Heart left ventricle (tissue), 16 donors: ENCODE measurements around the gene CEACAM4. TPM values are rescaled to one million over a fixed set of nuclear protein-coding genes. Genes with fewer than 3 reads are reported as not detected.
A peak's percentile ranks its signal among the peaks of the same experiment; 100 is the strongest.

ENCODE experiments used
- ATAC-seq, 4 donors: fragments of 200-7000 bp; cut with Tn5 transposase; one replicate each; pipeline ENCODE4 v1.9.1; 2020 to 2022; ENCODE audit warnings: moderate library complexity in 4 of 4, mild to moderate bottlenecking in 3 of 4, moderate number of reproducible peaks in 1 of 4
- DNase-seq, 5 donors: peaks; one replicate each; pipeline ENCODE4 v3.0.0-alpha.2; 2020
- H3K27ac ChIP-seq, 12 donors: fragments of 200-600 bp; sonication (generic) in 4 of 12; one replicate each; pipeline versions ENCODE4 v1.5.0 to v1.8.0; 2016 to 2022; ENCODE audit warnings: mild to moderate bottlenecking in 2 of 12
- H3K27me3 ChIP-seq, 9 donors: fragments of 200-600 bp; sonication (generic) in 2 of 9; one replicate each; pipeline versions ENCODE4 v1.5.1 to v1.8.0; 2016 to 2022; ENCODE audit warnings: mild to moderate bottlenecking in 3 of 9
- H3K36me3 ChIP-seq, 9 donors: fragments of 200-600 bp; sonication (generic) in 2 of 9; one replicate each; pipeline versions ENCODE4 v1.5.0 to v1.8.0; 2018 to 2022; ENCODE audit warnings: mild to moderate bottlenecking in 2 of 9
- H3K4me1 ChIP-seq, 12 donors: fragments of 200-600 bp; sonication (generic) in 4 of 12; one replicate each; pipeline versions ENCODE4 v1.5.0 to v1.8.0; 2016 to 2022; ENCODE audit warnings: mild to moderate bottlenecking in 3 of 12
- H3K4me3 ChIP-seq, 12 donors: fragments of 200-600 bp; sonication (generic) in 4 of 12; one replicate each; pipeline versions ENCODE4 v1.5.0 to v1.8.0; 2017 to 2022; ENCODE audit warnings: mild to moderate bottlenecking in 9 of 12, moderate library complexity in 4 of 12
- H3K9me3 ChIP-seq, 12 donors: fragments of 200-600 bp; sonication (generic) in 4 of 12; one replicate each; pipeline versions ENCODE4 v1.5.0 to v1.8.0; 2016 to 2022; ENCODE audit warnings: mild to moderate bottlenecking in 1 of 12
- CTCF ChIP-seq, 12 donors: fragments of 200-600 bp; sonication (generic) in 4 of 12; IDR thresholded peaks; one replicate each; pipeline versions ENCODE4 v1.5.0 to v1.8.0; 2018 to 2022; ENCODE audit warnings: antibody characterized with exemption in 12 of 12, mild to moderate bottlenecking in 5 of 12
- POLR2A ChIP-seq, 2 donors: fragments of 450-650 bp; IDR thresholded peaks; one replicate each; pipeline ENCODE4 v1.6.1; 2017; ENCODE audit warnings: antibody characterized with exemption in 2 of 2, mild to moderate bottlenecking in 2 of 2, moderate library complexity in 2 of 2
- WGBS, 4 donors: extraction: QIAGEN DNeasy Blood & Tissue Kit in 2 of 4; methylation state at CpG; one replicate each; pipeline versions ENCODE4 v1.1.5 to v1.1.7; 2013 to 2018; 5-methylcytosine and 5-hydroxymethylcytosine counted together
- intact Hi-C, 10 donors: fragments of 100-400 bp; cut with DNase I; formaldehyde crosslinking; loops; one replicate each; pipeline versions ENCODE4 v1.11.1 to v1.14.2; 2022
- polyA plus RNA-seq, 2 donors: library from polyadenylated mRNA; stranded (reverse); fragments of 200-250 nt; gene quantifications; one replicate each; pipeline ENCODE4 v1.2.3, GENCODE V29; 2013
- total RNA-seq, 9 donors: library from RNA; depleted of rRNA in 2 of 9; stranded (reverse); fragments of >200 nt in 2 of 9; fragmentation: NEBNext Ultra II Directional in 3 of 9; extraction: Animal tissue kit (Norgen Biotek cat#: 25700) in 3 of 9; gene quantifications; one replicate each; pipeline versions ENCODE4 v1.1.0 to v1.2.4, GENCODE V29; 2016 to 2023
- donor health status: ischemic (EF 13 %, LVEDD 7.1; RV severe dilation, severe dysfunction).
- donor health status: healthy with polysubstance abuse.
- donor health status: DM: no; HTN: yes; CAD: no.
- donor health status: DM: no; HTN: no; CAD: no.
- donor health status: ischemic (EF 25% LVEDD 6.9; RV normal size, moderate dysfunction).
- donor health status: ischemic (EF 25% LVEDD 5.7; RV mildly dilated, moderate dysfunction).
- donor health status: healthy.
- donor health status: DM: yes; HTN: yes; CAD: no.
- donor health status: ischemic (EF 35%, LVEDD 5.7; RV mildly dilated, moderate dysfunction).
- donor health status: nonischemic (EF 11% LVEDD 7.7; RV severe dilation, severe dysfunction).
- donor health status: DM: yes; HTN: yes; CAD: no.
- donor health status: PGD.
- donor health status: ischemic (EF 29% LVEDD 5.4; RV normal size, mild dysfunction).
- donor health status: nonischemic (EF 23%, LVEDD 6.1; RV moderate dilation, normal function).

The CEACAM4 gene
- total and polyA plus RNA-seq, 11 donors = 0.29 to 1.5 (median 0.46) TPM; not detected in 2

GRCh38 chr19:41620171-41620570, 6.7 kb downstream of the CEACAM4 start:
- Histone ChIP-seq H3K27me3 (peaks cover 0 to 23% (median 0%) of the 10 kb centered on the region in 9 donors), H3K9me3 (no peaks in the 10 kb centered on the region), H3K36me3 (no peaks in the 10 kb centered on the region), H3K4me3 (no peak overlapping the region), H3K27ac (no peak overlapping the region), H3K4me1 (peaks cover 0 to 36% (median 0%) of the 10 kb centered on the region in 12 donors)
- TF ChIP-seq CTCF (IDR thresholded peaks at IDR 0.05) = no peak
- TF ChIP-seq POLR2A (IDR thresholded peaks at IDR 0.05) = no peak
- intact Hi-C loops = no loop called here
- ATAC-seq (no peak), DNase-seq (peak in 1 of 5 donors; percentile 6)
- WGBS, 4 donors = 58 to 69% (median 62%) methylated on average over 5 of the region's 5 CpGs

- Histone ChIP-seq H3K4me3 (no peak overlapping the region), H3K4me1 (peaks cover 0 to 31% (median 0%) of the 10 kb centered on the region in 12 donors), H3K9me3 (no peaks in the 10 kb centered on the region), H3K27me3 (peaks cover 0 to 21% (median 0%) of the 10 kb centered on the region in 9 donors), H3K27ac (peak overlapping the region in 1 of 12 donors; percentile 44), H3K36me3 (no peaks in the 10 kb centered on the region)
- DNase-seq (peak in 1 of 5 donors; percentile 11), ATAC-seq (peak in 1 of 4 donors; percentile 36)
- TF ChIP-seq CTCF (IDR thresholded peaks at IDR 0.05) (no peak), POLR2A (IDR thresholded peaks at IDR 0.05) (no peak)
- WGBS, 4 donors = 37 to 39% (median 37%) methylated on average over 5 to 7 of the region's 7 CpGs
- intact Hi-C loops = no loop called here
Observed at GRCh38 chr19:41619018-41619556, 7.8 kb downstream of the CEACAM4 start.

GRCh38 chr19:41617941-41618730, 8.7 kb downstream of the CEACAM4 start:
- no peaks in the 10 kb centered on the region for H3K36me3 ChIP-seq
- ATAC-seq = no peak
- H3K9me3 ChIP-seq = no peaks in the 10 kb centered on the region
- no peak overlapping the region for H3K27ac ChIP-seq
- peak in 1 of 5 donors; percentile 11 for DNase-seq
- WGBS, 4 donors = 74 to 85% (median 77%) methylated on average over 6 to 9 of the region's 9 CpGs
- peaks cover 0 to 24% (median 0%) of the 10 kb centered on the region in 12 donors for H3K4me1 ChIP-seq
- intact Hi-C loops = no loop called here
- no peak overlapping the region for H3K4me3 ChIP-seq
- peaks cover 0 to 21% (median 0%) of the 10 kb centered on the region in 9 donors for H3K27me3 ChIP-seq
- no peak for TF ChIP-seq POLR2A (IDR thresholded peaks at IDR 0.05)
- no peak for TF ChIP-seq CTCF (IDR thresholded peaks at IDR 0.05)
